GM06990 (cell line): ENCODE results near the gene SLC25A26.

Source experiments
- DNase-seq: peaks from one replicate; pipeline ENCODE4 v3.0.0-alpha.2; 2011; ENCODE audit not compliant: insufficient read length; ENCODE audit errors: extremely low read depth
- H3K27me3 ChIP-seq: replicated peaks from 2 replicates; pipeline ENCODE4 v1.6.0; 2011; ENCODE audit warnings: low read length; ENCODE audit not compliant: control insufficient read depth, insufficient read depth
- H3K36me3 ChIP-seq: 2 replicates; pipeline ENCODE4 v1.5.1; 2011; ENCODE audit warnings: low read length; ENCODE audit not compliant: control insufficient read depth, insufficient read depth
- H3K4me3 ChIP-seq: replicated peaks from 2 replicates; pipeline ENCODE4 v1.5.1; 2011; ENCODE audit warnings: low read depth, mild to moderate bottlenecking, control low read depth, low read length
- CTCF ChIP-seq: IDR thresholded peaks from 2 replicates; pipeline ENCODE4 v1.5.1; 2011; ENCODE audit warnings: low read length, control low read depth, mild to moderate bottlenecking, inconsistent platforms; ENCODE audit not compliant: insufficient read depth, poor library complexity, severe bottlenecking

SLC25A26 gene

GRCh38 chr3:66367979-66368378 lies 147.2 kb downstream of the SLC25A26 start:
- H3K36me3 ChIP-seq, result no peaks in the 10 kb centered on the region; the same call in 1 of the 2 replicates
- DNase-seq, result no peak
- no peaks in the 10 kb centered on the region for H3K27me3 ChIP-seq
- no peak for TF ChIP-seq CTCF
- H3K4me3 ChIP-seq, result no peak overlapping the region

- no peaks in the 10 kb centered on the region for H3K27me3 ChIP-seq
- TF ChIP-seq CTCF, result no peak
- H3K36me3 ChIP-seq, result no peaks in the 10 kb centered on the region; the same call in 1 of the 2 replicates
- no peak for DNase-seq
- no peak overlapping the region for H3K4me3 ChIP-seq
These were observed 149.4 kb downstream of the SLC25A26 start for GRCh38 chr3:66370179-66370578.

DNA sequence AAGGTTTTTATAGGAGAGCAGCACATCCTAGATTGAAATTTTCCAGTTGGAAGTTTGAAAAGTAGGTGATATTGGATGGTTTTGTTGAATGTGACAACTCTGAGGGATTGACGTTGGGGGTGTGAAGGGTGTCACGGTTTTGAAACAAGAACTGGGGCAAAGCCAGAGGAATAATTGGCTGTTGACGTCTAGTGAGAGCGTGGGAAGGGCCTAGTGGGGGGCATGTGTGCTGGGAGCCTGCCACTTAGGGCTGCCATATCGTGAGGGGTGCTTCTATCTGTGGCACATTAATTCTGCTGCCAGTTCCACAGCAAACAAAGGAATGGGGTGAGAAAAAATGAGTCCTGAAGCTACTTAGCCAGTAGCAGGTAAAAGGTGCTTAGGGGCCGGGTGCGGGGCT lies 150.6 kb downstream of the SLC25A26 start:
- no peak for DNase-seq
- H3K4me3 ChIP-seq, result no peak overlapping the region
- H3K36me3 ChIP-seq, result no peaks in the 10 kb centered on the region; the same call in 1 of the 2 replicates
- no peaks in the 10 kb centered on the region for H3K27me3 ChIP-seq
- no peak for TF ChIP-seq CTCF

DNA sequence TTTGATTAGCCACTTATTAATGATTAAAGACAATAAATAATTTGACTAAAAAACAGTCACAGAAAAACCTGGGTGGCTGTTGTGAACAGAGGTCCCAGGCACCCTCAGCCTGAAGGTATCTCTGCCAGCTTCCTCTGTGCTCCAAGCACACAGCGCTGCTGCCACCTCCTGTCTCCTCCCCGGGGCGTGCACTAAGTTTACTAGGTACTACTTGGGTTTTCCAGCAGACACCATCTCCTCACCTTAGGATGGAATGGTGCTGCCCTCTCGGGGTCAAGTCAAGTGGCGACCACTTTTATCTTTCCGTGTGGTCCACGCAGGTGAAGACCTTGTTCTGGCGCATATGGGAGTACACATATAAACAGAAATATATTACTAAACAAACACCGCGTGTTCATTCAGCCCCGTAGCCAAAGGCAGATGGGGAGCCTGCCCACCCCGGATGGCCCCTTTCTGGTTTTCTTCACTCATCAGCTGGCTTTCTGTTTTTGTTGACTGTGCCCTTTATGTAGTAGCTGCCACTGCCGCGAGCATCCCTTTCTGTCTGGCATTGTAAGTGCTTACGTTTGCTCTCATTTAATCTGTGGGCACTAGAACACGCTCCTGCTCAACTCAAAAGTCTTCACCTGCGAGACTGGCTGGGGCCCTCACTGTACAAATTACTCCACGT lies 152.0 kb downstream of the SLC25A26 start:
- peak; percentile 18 for TF ChIP-seq CTCF

DNA sequence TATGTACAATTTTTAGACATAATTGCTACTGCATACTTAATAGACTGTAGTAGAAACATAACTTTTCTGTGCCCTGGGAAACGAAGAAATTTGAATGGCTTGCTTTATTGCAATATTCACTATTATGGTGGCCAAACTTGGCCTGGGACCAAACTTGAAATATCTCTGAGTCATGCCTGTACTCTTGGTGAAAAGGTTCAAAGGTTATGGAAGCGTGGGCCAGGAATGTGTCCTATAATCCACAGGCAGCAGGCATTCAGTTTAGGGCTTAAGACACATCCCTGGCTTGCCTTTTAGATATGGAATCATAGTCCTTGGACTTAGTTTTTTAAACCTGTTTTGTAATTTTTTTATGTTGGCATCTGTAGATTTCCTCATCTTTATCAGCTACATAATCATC lies 155.8 kb downstream of the SLC25A26 start:
- Histone ChIP-seq H3K36me3 (peaks cover 16% of the 10 kb centered on the region), H3K27me3 (no peaks in the 10 kb centered on the region), H3K4me3 (no peak overlapping the region)
- no peak for DNase-seq
- no peak for TF ChIP-seq CTCF

More for the DNA sequence above, 152.0 kb downstream of the SLC25A26 start:
- Histone ChIP-seq H3K4me3 (no peak overlapping the region), H3K27me3 (no peaks in the 10 kb centered on the region), H3K36me3 (peaks cover 2% of the 10 kb centered on the region; the same call in 1 of the 2 replicates)
- DNase-seq, result no peak
